Transverse colon (tissue), 4 donors: ENCODE results near the gene RPRD1A.

Experiments
- CTCF ChIP-seq, 5 experiments: fragments of 200-600 bp in 3 of 5; fragments of 450-650 bp in 2 of 5; sonication (generic) in 3 of 5; IDR thresholded peaks; 1 replicate in 2 of 5; 2 replicates in 3 of 5; pipeline ENCODE4 v1.5.1; 2016 to 2017; ENCODE audit warnings: antibody characterized with exemption in 5 of 5, inconsistent platforms in 3 of 5, mild to moderate bottlenecking in 2 of 5, moderate library complexity in 1 of 5
- POLR2A ChIP-seq: fragments of 450-650 bp; IDR thresholded peaks from one replicate; pipeline ENCODE4 v1.6.1; 2016; ENCODE audit warnings: antibody characterized with exemption, mild to moderate bottlenecking, moderate library complexity
- POLR2AphosphoS5 ChIP-seq, 3 donors: sonication (generic); formaldehyde crosslinking; IDR thresholded peaks; one replicate each; pipeline ENCODE4 v1.6.1; 2016; ENCODE audit warnings: antibody characterized with exemption in 3 of 3

GRCh38 chr18:36114251-36114650 is 46.9 kb upstream of the RPRD1A start:
- TF ChIP-seq CTCF (IDR thresholded peaks at IDR 0.05) (no peak), POLR2AphosphoS5 (IDR thresholded peaks at IDR 0.05) (no peak), POLR2A (no peak)
